ENCODE results near the gene ARHGEF17. TPM values are rescaled to one million over a fixed set of nuclear protein-coding genes. Genes with fewer than 3 reads are reported as not detected.
"Not testable (repeated sequence)": the region's sequence is repeated elsewhere in the genome, so short reads cannot be mapped to it uniquely, and the experiment has no call there.

Gene ARHGEF17
- total RNA-seq, 4 donors from 2014 or later = 3.2 to 33.8 (median 17.4) TPM

DNA sequence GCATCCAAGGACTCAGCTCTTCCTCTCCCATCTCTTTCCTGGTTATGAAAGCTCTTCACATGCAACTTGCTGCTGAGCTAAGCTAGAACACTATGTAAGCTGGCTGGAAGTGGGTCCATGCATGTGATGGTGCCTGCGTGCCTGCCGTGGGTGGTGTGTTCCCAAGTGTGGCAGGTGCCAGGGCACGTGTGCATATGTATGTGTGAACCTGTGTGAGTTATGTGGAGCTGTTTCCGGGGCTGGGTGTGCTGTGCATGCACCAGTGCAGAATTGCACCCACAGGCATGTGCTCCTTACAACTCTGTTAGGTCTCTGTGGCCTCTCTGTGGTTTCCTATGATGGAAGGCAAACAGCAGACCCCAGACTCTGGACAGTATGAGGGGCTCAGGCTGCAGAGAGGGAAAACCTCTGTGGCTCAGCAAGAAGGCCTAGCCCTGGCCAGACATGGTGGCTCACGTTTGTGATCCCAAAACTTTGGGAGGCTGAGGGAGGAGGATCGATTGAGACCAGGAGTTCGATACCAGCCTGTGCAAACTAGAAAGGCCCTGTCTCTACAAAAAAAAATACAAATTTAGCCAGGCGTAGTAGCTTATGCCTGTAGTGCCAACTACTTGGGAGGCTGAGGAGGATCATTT lies 40.1 kb upstream of the ARHGEF17 start:
- H3K27ac ChIP-seq = no peak overlapping the region
- peaks cover 0 to 31% (median 8%) of the 10 kb centered on the region in 4 donors for H3K4me1 ChIP-seq
- DNase-seq = peak in 1 of 3 donors; percentile 42
- no peaks in the 10 kb centered on the region for H3K9me3 ChIP-seq
- no peaks in the 10 kb centered on the region for H3K36me3 ChIP-seq
- no peaks in the 10 kb centered on the region for H3K27me3 ChIP-seq
- TF ChIP-seq CTCF (IDR thresholded peaks at IDR 0.05) = no peak
- no peak for TF ChIP-seq POLR2A (IDR thresholded peaks at IDR 0.05)
- no peak overlapping the region for H3K4me3 ChIP-seq

GRCh38 chr11:73268671-73269271 lies 39.3 kb upstream of the ARHGEF17 start:
- Histone ChIP-seq H3K4me1 (peaks cover 0 to 32% (median 8%) of the 10 kb centered on the region in 4 donors), H3K27me3 (no peaks in the 10 kb centered on the region), H3K9me3 (no peaks in the 10 kb centered on the region), H3K4me3 (no peak overlapping the region), H3K36me3 (no peaks in the 10 kb centered on the region), H3K27ac (no peak overlapping the region)
- TF ChIP-seq CTCF (IDR thresholded peaks at IDR 0.05) (no peak), POLR2A (IDR thresholded peaks at IDR 0.05) (no peak)
- peak in 1 of 3 donors; percentile 36 for DNase-seq

DNA sequence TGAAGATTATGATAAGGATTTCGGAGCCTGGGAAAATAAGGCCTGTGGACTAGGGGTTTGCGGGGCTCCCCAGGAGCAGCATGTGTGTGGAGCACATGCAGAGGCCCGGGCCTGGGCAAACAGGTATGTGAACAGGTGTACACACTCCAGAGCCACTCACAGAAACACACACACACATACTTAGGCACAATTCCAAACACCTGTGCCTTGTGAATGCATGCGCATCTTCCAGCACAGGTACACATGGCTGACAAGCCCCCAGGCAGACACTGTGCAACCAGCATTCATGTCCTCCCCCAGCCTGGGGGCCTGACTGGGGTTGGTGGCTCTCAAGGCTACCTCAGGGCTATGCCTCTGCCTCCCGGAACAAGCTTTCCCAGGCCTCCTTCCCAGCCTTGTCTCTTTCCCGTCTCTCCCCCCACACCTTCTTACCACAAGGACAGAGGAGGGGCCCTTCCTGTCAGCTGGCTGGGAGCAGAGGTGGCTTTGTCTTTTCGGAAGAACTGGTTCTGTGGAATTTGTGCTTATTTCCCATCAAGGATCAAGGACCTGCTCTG lies 38.5 kb upstream of the ARHGEF17 start:
- DNase-seq = peak in 2 of 3 donors; percentile 43 to 44
- H3K27me3 ChIP-seq = no peaks in the 10 kb centered on the region
- TF ChIP-seq CTCF (IDR thresholded peaks at IDR 0.05) = no peak
- no peak for TF ChIP-seq POLR2A (IDR thresholded peaks at IDR 0.05)
- peaks cover 0 to 29% (median 8%) of the 10 kb centered on the region in 4 donors for H3K4me1 ChIP-seq
- H3K4me3 ChIP-seq = no peak overlapping the region
- no peaks in the 10 kb centered on the region for H3K9me3 ChIP-seq
- H3K36me3 ChIP-seq = no peaks in the 10 kb centered on the region
- peak overlapping the region in 1 of 4 donors; percentile 76 for H3K27ac ChIP-seq

DNA sequence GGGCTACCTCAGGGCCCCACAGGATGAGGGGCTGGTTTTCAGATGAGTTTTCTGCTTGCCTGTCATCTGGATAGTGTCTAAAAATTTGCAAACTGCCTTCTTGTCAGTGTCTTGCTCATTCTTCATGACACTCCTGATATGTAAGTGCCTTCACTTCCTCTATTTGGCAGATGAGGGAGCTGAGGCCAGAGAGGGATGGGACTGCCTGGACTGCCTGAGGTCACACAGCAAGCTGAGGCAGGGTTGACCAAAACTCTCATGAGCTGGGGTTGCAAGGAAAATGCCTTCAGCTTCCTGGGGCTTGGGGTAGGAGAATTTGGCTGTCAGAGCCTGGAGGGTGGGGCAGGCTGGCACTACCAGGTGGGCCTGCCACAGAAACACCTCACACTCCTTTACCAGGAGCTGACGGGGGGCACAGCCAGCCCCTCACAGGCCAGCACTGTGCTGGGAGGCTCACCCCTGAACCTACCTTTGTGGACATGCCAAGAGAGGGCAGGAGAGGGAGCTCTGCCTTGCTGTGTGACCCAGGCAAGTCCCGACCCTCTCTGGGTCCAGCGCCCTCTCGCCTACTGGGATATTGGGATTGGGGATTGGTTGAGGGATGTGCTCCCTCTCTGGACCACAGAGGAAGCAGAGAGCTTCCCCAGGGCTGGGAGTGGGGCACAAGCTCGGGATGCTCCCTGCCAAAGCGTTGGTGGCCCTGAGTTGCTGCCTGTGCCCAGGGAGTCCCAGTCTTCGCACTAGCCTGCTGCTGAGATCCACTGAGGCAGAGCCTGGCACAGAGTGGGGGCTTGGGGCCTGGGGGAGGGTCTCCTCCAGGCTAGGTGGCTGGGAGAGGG lies 37.8 kb upstream of the ARHGEF17 start:
- Histone ChIP-seq H3K9me3 (no peaks in the 10 kb centered on the region), H3K27me3 (no peaks in the 10 kb centered on the region), H3K4me1 (peaks cover 0 to 27% (median 8%) of the 10 kb centered on the region in 4 donors), H3K27ac (peak overlapping the region in 3 of 4 donors; percentile 34 to 76 (median 55)), H3K36me3 (no peaks in the 10 kb centered on the region), H3K4me3 (no peak overlapping the region)
- peak in 2 of 3 donors; percentile 44 to 57 for DNase-seq
- TF ChIP-seq CTCF (IDR thresholded peaks at IDR 0.05) (peak in 1 of 6 experiments; percentile 3), POLR2A (IDR thresholded peaks at IDR 0.05) (no peak)

- H3K4me1 ChIP-seq = peaks cover 0 to 27% (median 8%) of the 10 kb centered on the region in 4 donors
- no peak overlapping the region for H3K4me3 ChIP-seq
- H3K27me3 ChIP-seq = no peaks in the 10 kb centered on the region
- H3K36me3 ChIP-seq = no peaks in the 10 kb centered on the region
- no peaks in the 10 kb centered on the region for H3K9me3 ChIP-seq
- H3K27ac ChIP-seq = peak overlapping the region in 3 of 4 donors; percentile 34 to 83 (median 55)
- TF ChIP-seq CTCF (IDR thresholded peaks at IDR 0.05) (no peak), POLR2A (IDR thresholded peaks at IDR 0.05) (no peak)
- peak in 2 of 3 donors; percentile 63 to 76 for DNase-seq
Observed at GRCh38 chr11:73270855-73271477, 37.1 kb upstream of the ARHGEF17 start.

DNA sequence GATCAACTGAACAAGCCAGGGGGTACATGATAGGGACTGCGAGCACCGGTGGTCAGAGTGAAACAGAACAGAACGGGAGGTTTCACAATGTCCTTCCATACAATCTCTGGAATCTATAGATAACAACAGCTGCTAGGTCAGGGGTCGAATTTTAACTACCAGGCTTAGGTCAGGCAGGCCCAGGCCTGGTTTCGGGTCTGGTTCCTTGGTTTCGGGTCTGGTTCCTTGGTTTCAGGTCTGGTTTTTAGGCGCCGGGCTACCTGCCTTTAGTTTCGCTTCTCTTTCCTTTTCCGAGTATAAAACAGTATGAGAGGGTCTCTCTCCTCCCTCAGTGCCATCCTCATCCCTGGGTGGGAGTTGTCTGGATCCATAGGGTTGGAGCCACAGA lies 36.6 kb upstream of the ARHGEF17 start:
- H3K36me3 ChIP-seq, H3K9me3 ChIP-seq, H3K27me3 ChIP-seq, H3K4me3 ChIP-seq: not testable (repeated sequence)
- Histone ChIP-seq H3K4me1 (peaks cover 0 to 27% (median 8%) of the 10 kb centered on the region in 4 donors), H3K27ac (peak overlapping the region in 3 of 4 donors; percentile 46 to 83 (median 55))
- peak in 2 of 3 donors; percentile 25 to 46 for DNase-seq

Data from Peyer's patch (tissue), 4 donors.